ENCODE data around the gene HOGA1. TPM values are rescaled to one million over a fixed set of nuclear protein-coding genes. Genes with fewer than 3 reads are reported as not detected.
"Not testable (repeated sequence)": the region's sequence is repeated elsewhere in the genome, so short reads cannot be mapped to it uniquely, and the experiment has no call there.

The HOGA1 gene
- total and polyA plus RNA-seq, 2 of the 13 experiments (the other 11 are each of a cell fraction or from before 2014, with no cell fraction given) = 7.6 to 19.5 TPM

- H3K36me3 ChIP-seq (replicated peaks in 1 of 2; ENCODE audit: control insufficient read depth in 1 of 2, insufficient read depth in 2 of 2, low read length in 2 of 2); intact Hi-C loops (cut with micrococcal nuclease; ENCODE audit: unreplicated experiment); H2AFZ ChIP-seq (ENCODE audit: low read length); H4K20me1 ChIP-seq (ENCODE audit: insufficient read depth, low read length); H3K27me3 ChIP-seq (ENCODE audit: control insufficient read depth in 1 of 2, insufficient read depth in 2 of 2, low read length in 2 of 2); H3K79me2 ChIP-seq (ENCODE audit: insufficient read depth, low read length); H3K9me3 ChIP-seq (ENCODE audit: low read length); H3K4me2 ChIP-seq (ENCODE audit: low read depth, low read length); H3K9ac ChIP-seq (ENCODE audit: insufficient read depth, low read depth, low read length); DNase-seq (ENCODE audit: low spot score); FAIRE-seq; BruUV-seq (replicated peaks); H3K4me3 ChIP-seq (replicated peaks in 1 of 3; ENCODE audit: insufficient read depth in 1 of 3, low read depth in 2 of 3, low read length in 3 of 3); ATAC-seq; H3K27ac ChIP-seq (ENCODE audit: extremely low read length, insufficient read depth, low read length): not testable (repeated sequence)
- in situ Hi-C loops (cut with HindIII; ENCODE audit: extremely low pct_ligation_motif_present, low pct_unique_long_range_greater_than_20kb) = loop anchor here (5.0 kb wide), 1 partner anchor 92 kb away; no protein-coding TSS in a partner anchor
- peaks cover 27% of the 10 kb centered on the region for H3K4me1 ChIP-seq (ENCODE audit: insufficient read depth, low read length)
- TF ChIP-seq ZNF460 (CRISPR knock-in tag; IDR thresholded peaks at IDR 0.05; ENCODE audit: borderline replicate concordance) = peak; percentile 14; the same call in 1 of the 2 replicates
- ChIA-PET CTCF (ENCODE audit: low intra/inter-chr PET ratio, low total read pairs) (interaction anchor here (1.6 to 1.8 kb wide), 2 partner anchors 19 to 91 kb away, joined by 13 to 19 read pairs; no protein-coding TSS in a partner anchor), POLR2A (interaction anchor here (0.8 kb wide), 2 partner anchors 55 to 90 kb away, joined by 4 read pairs; partner anchors contain the start of gene UBTD1)
- 97% methylated on average over 5 of the region's 5 CpGs for WGBS (ENCODE audit: low lambda C conversion rate)
Measured at GRCh38 chr10:97554336-97554735, 29.9 kb upstream of the HOGA1 start.

- 95% methylated on average over 7 of the region's 10 CpGs for WGBS (ENCODE audit: low lambda C conversion rate)
- POLR2A ChIA-PET = not testable (repeated sequence)
Measured at GRCh38 chr10:97555541-97555940, 28.6 kb upstream of the HOGA1 start.

More at GRCh38 chr10:97555541-97555940, 28.6 kb upstream of the HOGA1 start:
- DNase-seq (ENCODE audit: low spot score); H4K20me1 ChIP-seq (ENCODE audit: insufficient read depth, low read length); H3K36me3 ChIP-seq (replicated peaks in 1 of 2; ENCODE audit: control insufficient read depth in 1 of 2, insufficient read depth in 2 of 2, low read length in 2 of 2); H3K4me3 ChIP-seq (replicated peaks in 1 of 3; ENCODE audit: insufficient read depth in 1 of 3, low read depth in 2 of 3, low read length in 3 of 3); H3K27me3 ChIP-seq (ENCODE audit: control insufficient read depth in 1 of 2, insufficient read depth in 2 of 2, low read length in 2 of 2); in situ Hi-C loops (cut with HindIII; ENCODE audit: extremely low pct_ligation_motif_present, low pct_unique_long_range_greater_than_20kb); intact Hi-C loops (cut with micrococcal nuclease; ENCODE audit: unreplicated experiment); H3K27ac ChIP-seq (ENCODE audit: extremely low read length, insufficient read depth, low read length); H3K9ac ChIP-seq (ENCODE audit: insufficient read depth, low read depth, low read length); H3K79me2 ChIP-seq (ENCODE audit: insufficient read depth, low read length); H3K9me3 ChIP-seq (ENCODE audit: low read length); H2AFZ ChIP-seq (ENCODE audit: low read length); ATAC-seq; FAIRE-seq; H3K4me2 ChIP-seq (ENCODE audit: low read depth, low read length); BruUV-seq (replicated peaks); CTCF ChIA-PET (ENCODE audit: low intra/inter-chr PET ratio, low total read pairs): not testable (repeated sequence)
- H3K4me1 ChIP-seq (ENCODE audit: insufficient read depth, low read length) = peaks cover 22% of the 10 kb centered on the region

Data from HepG2 (cell line).